ENCODE measurements around the gene LYRM2.

Gene LYRM2

GRCh38 chr6:89555031-89555430 is 83.5 kb downstream of the LYRM2 start:
- no peak for DNase-seq (ENCODE audit: low spot score)

DNA sequence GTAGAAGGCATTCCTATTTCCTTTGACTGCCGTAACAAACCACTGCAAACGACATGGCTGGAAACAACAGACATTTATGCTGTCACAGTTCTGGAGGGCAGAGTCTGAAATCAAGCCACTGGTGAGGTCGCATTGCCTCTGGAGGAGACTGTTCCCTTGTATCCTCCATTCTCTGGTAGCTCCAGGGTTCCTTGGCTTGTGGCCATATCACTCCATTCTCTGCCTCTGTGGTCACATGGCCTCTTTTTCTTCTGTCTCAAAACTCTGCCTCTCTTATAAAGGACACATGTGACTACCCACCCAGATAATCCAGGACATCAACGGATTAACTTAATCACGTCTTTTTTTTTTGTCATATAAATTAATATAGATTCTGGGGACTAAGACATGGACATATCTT is 84.4 kb downstream of the LYRM2 start:
- DNase-seq (ENCODE audit: low spot score), result no peak

DNA sequence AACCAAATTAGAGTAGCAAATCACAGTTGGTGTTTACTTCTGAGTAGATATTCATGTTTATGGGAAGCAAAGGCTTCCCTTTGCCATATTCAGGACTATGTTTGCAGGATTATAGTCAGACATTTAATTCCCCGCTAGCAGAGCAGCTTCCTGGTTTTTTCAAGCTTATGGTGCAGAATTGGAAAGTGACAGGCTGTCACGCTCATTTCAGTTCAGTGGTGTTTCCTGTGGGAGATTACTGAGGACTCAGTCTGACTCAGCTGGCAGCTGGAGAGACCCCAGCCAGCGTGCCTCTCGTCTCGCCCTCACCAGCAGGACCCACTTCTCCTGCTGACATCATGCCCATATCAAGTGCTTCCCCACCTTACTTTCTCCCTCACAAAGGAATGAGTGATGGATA is 85.1 kb downstream of the LYRM2 start:
- no peak for DNase-seq (ENCODE audit: low spot score)

GRCh38 chr6:89547281-89547680 is 91.3 kb downstream of the LYRM2 start:
- DNase-seq (ENCODE audit: low spot score), result no peak

DNA sequence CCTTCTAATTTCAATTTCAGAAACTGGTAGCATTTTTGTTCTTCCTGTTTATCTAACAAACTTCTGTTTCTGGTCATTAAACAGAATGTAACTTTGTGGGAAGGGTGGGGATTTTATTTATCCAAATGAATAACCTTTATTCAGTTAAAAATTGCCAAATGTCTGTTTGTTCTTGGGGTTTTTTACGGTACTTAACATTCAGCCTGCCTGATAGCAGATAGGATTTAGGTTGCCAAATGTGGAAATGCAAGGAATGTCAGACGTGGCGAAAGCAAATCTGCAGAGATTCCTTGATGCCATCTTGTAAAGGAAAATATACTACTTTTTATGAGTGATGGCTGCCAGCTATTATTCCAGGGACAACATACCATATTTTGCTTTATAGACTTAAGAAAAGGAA is 95.7 kb downstream of the LYRM2 start:
- DNase-seq (ENCODE audit: low spot score), result no peak

GRCh38 chr6:89542081-89542857 is 96.3 kb downstream of the LYRM2 start:
- DNase-seq (ENCODE audit: low spot score), result no peak

DNA sequence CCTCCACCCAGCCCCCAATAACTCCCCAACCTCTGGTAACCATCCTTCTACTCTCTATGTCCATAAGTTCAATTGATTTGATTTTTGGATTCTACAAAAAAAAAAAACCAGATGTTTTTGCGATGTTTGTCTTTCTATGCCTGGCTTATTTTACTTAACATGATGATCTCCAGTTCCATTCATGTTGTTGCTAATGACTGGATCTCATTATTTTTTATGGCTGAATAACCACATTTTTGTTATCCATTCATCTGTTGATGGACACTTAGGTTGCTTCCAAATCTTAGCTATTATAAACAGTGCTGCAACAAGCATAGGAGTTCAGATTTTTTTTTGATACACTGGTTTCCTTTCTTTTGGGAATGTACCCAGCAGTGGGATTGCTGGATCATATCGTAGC is 98.8 kb downstream of the LYRM2 start:
- DNase-seq (ENCODE audit: low spot score), result no peak

GRCh38 chr6:89536231-89536630 is 102.3 kb downstream of the LYRM2 start:
- DNase-seq (ENCODE audit: low spot score), result no peak

GRCh38 chr6:89530982-89531381 is 107.6 kb downstream of the LYRM2 start:
- no peak for DNase-seq (ENCODE audit: low spot score)

DNA sequence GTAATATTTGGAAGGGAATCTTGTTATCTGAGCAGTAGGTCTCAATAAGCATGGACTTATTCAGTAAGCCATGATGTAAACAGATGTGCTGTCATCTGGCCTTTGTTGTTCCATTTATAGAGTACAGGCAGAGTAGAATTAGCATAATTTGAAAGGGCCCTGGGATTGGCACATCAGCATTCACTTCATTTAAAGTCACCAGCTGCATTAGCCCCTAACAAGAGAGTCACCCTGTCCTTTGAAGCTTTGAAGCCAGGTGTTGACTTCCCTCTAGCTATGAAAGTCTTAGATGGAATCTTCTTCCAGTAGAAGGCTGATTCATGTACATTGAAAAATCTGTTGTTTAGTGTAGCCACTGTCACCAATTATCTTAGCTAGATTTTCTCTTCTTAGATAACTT is 109.7 kb downstream of the LYRM2 start:
- DNase-seq (ENCODE audit: low spot score), result no peak

GRCh38 chr6:89527634-89528033 is 110.9 kb downstream of the LYRM2 start:
- no peak for DNase-seq (ENCODE audit: low spot score)

DNA sequence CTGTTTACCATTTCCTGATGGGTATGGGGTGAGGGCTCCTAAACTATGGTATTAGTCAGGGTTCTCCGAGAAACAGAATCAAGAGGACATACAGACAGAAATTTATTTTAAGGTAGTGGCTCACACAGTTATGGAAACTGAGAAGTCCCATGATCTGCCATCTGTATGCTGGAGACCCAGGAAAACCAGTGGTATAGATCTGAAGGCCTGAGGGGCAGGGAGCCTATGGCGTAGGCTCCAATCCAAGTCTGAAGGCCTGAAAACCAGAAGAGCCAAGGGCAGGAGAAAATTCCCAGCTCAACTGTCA is 112.0 kb downstream of the LYRM2 start:
- DNase-seq (ENCODE audit: low spot score), result no peak

- no peak for DNase-seq (ENCODE audit: low spot score)
These were observed 112.6 kb downstream of the LYRM2 start for GRCh38 chr6:89525786-89526562.

GRCh38 chr6:89522778-89523177 is 115.8 kb downstream of the LYRM2 start:
- no peak for DNase-seq (ENCODE audit: low spot score)

GRCh38 chr6:89520736-89521135 is 117.8 kb downstream of the LYRM2 start:
- DNase-seq (ENCODE audit: low spot score), result no peak

- DNase-seq (ENCODE audit: low spot score), result no peak
These were observed 120.0 kb downstream of the LYRM2 start for GRCh38 chr6:89518352-89519055.

Data from HuH-7 (cell line).